HUDEP-2 (cell line): ENCODE data around the gene CCDC106.
A peak's percentile ranks its signal among the peaks of the same experiment; 100 is the strongest.

Experiments used
- DNase-seq, 76 experiments: peaks; one replicate each; lab custom pipeline; 2025; ENCODE audit not compliant: unreplicated experiment in 76 of 76; lab: John Stamatoyannopoulos, UW

Gene CCDC106

GRCh38 chr19:55613930-55614710, 33.9 kb upstream of the CCDC106 start:
- no peak for DNase-seq

GRCh38 chr19:55614711-55615542, 33.1 kb upstream of the CCDC106 start:
- DNase-seq, result no peak

- DNase-seq, result no peak
These were observed 32.2 kb upstream of the CCDC106 start for GRCh38 chr19:55615543-55616394.

GRCh38 chr19:55616395-55616875, 31.6 kb upstream of the CCDC106 start:
- no peak for DNase-seq

- DNase-seq, result no peak
These were observed 30.6 kb upstream of the CCDC106 start for GRCh38 chr19:55617426-55617825.

- no peak for DNase-seq
These were observed 29.6 kb upstream of the CCDC106 start for GRCh38 chr19:55618426-55618825.

- no peak for DNase-seq
These were observed 28.7 kb upstream of the CCDC106 start for GRCh38 chr19:55619286-55619685.

- DNase-seq, result no peak
These were observed 27.4 kb upstream of the CCDC106 start for GRCh38 chr19:55620410-55621204.

GRCh38 chr19:55621205-55621672, 26.8 kb upstream of the CCDC106 start:
- DNase-seq, result peak in 1 of 76 experiments; percentile 1

- DNase-seq, result no peak
These were observed 26.3 kb upstream of the CCDC106 start for GRCh38 chr19:55621673-55622231.

- no peak for DNase-seq
These were observed 25.6 kb upstream of the CCDC106 start for GRCh38 chr19:55622242-55622969.

- no peak for DNase-seq
These were observed 24.9 kb upstream of the CCDC106 start for GRCh38 chr19:55623130-55623529.

GRCh38 chr19:55623561-55623960, 24.5 kb upstream of the CCDC106 start:
- DNase-seq, result peak in 9 of 76 experiments; percentile 17 to 50 (median 33)

- DNase-seq, result peak in 74 of 76 experiments; percentile 37 to 99 (median 92)
These were observed 23.7 kb upstream of the CCDC106 start, which contains the start of gene ZNF784 for GRCh38 chr19:55624109-55625003. ZNF784 (minus strand) TSS chr19:55624566; CDS start chr19:55624561, 5 bp downstream.

- DNase-seq, result no peak
These were observed 23.0 kb upstream of the CCDC106 start for GRCh38 chr19:55625004-55625326.

- no peak for DNase-seq
These were observed 21.7 kb upstream of the CCDC106 start for GRCh38 chr19:55626350-55626749.

- DNase-seq, result peak in 74 of 76 experiments; percentile 44 to 95 (median 86)
These were observed 15.6 kb upstream of the CCDC106 start for GRCh38 chr19:55632463-55632834.

GRCh38 chr19:55633861-55634260, 14.2 kb upstream of the CCDC106 start:
- no peak for DNase-seq
